ENCODE measurements around the gene PRKCZ. TPM values are rescaled to one million over a fixed set of nuclear protein-coding genes. Genes with fewer than 3 reads are reported as not detected.
"Not testable (repeated sequence)": the region's sequence is repeated elsewhere in the genome, so short reads cannot be mapped to it uniquely, and the experiment has no call there.

The PRKCZ gene
- total RNA-seq, 1 donor from 2014 or later = 2.3 TPM

GRCh38 chr1:2081326-2081885, 31.2 kb downstream of the PRKCZ start:
- no peak for DNase-seq (ENCODE audit: extremely low read depth, low read depth, low spot score)

- no peak for DNase-seq (ENCODE audit: extremely low read depth, low read depth, low spot score)
These were observed 31.9 kb downstream of the PRKCZ start for GRCh38 chr1:2082064-2082463.

- DNase-seq (ENCODE audit: extremely low read depth, low read depth, low spot score) = no peak
These were observed 33.5 kb downstream of the PRKCZ start for GRCh38 chr1:2083666-2084065.

- DNase-seq (ENCODE audit: extremely low read depth, low read depth, low spot score) = no peak
These were observed 34.1 kb downstream of the PRKCZ start for GRCh38 chr1:2084306-2084705.

- no peak for DNase-seq (ENCODE audit: extremely low read depth, low read depth, low spot score)
These were observed 34.9 kb downstream of the PRKCZ start for GRCh38 chr1:2085080-2085479.

- no peak for DNase-seq (ENCODE audit: extremely low read depth, low read depth, low spot score)
These were observed 36.4 kb downstream of the PRKCZ start for GRCh38 chr1:2086446-2087078.

GRCh38 chr1:2087766-2088165, 37.6 kb downstream of the PRKCZ start:
- no peak for DNase-seq (ENCODE audit: extremely low read depth, low read depth, low spot score)

GRCh38 chr1:2088458-2088857, 38.2 kb downstream of the PRKCZ start:
- no peak for DNase-seq (ENCODE audit: extremely low read depth, low read depth, low spot score)

- no peak for DNase-seq (ENCODE audit: extremely low read depth, low read depth, low spot score)
These were observed 38.8 kb downstream of the PRKCZ start for GRCh38 chr1:2089051-2089450.

GRCh38 chr1:2090216-2090890, 40.1 kb downstream of the PRKCZ start:
- DNase-seq (ENCODE audit: extremely low read depth, low read depth, low spot score) = no peak

- no peak for DNase-seq (ENCODE audit: extremely low read depth, low read depth, low spot score)
These were observed 41.7 kb downstream of the PRKCZ start for GRCh38 chr1:2091611-2092604.

GRCh38 chr1:2093055-2093454, 42.8 kb downstream of the PRKCZ start:
- no peak for DNase-seq (ENCODE audit: extremely low read depth, low read depth, low spot score)

GRCh38 chr1:2093636-2094035, 43.4 kb downstream of the PRKCZ start:
- no peak for DNase-seq (ENCODE audit: extremely low read depth, low read depth, low spot score)

- DNase-seq (ENCODE audit: extremely low read depth, low read depth, low spot score) = not testable (repeated sequence)
These were observed 44.3 kb downstream of the PRKCZ start for GRCh38 chr1:2094269-2095158.

- no peak for DNase-seq (ENCODE audit: extremely low read depth, low read depth, low spot score)
These were observed 45.2 kb downstream of the PRKCZ start for GRCh38 chr1:2095394-2095793.

- DNase-seq (ENCODE audit: extremely low read depth, low read depth, low spot score) = no peak
These were observed 45.9 kb downstream of the PRKCZ start for GRCh38 chr1:2095981-2096736.

- DNase-seq (ENCODE audit: extremely low read depth, low read depth, low spot score) = no peak
These were observed 47.4 kb downstream of the PRKCZ start for GRCh38 chr1:2097386-2098300.

- no peak for DNase-seq (ENCODE audit: extremely low read depth, low read depth, low spot score)
These were observed 48.1 kb downstream of the PRKCZ start for GRCh38 chr1:2098301-2098698.

All from glomerular endothelial cell (primary cell).